D721Med (cell line): ENCODE measurements around the gene USP49.

Source experiments
- DNase-seq: peaks from one replicate; pipeline ENCODE4 v3.0.0; 2011; ENCODE audit warnings: low spot score; ENCODE audit not compliant: insufficient read length
- FAIRE-seq: peaks from 2 replicates; lab custom pipeline; 2011; peaks lifted over from hg19 to GRCh38; lab: Jason Lieb, UNC
- CTCF ChIP-seq: IDR thresholded peaks from 2 replicates; pipeline ENCODE4 v1.5.1; 2012; ENCODE audit warnings: mild to moderate bottlenecking, control low read depth; ENCODE audit not compliant: insufficient read depth; ENCODE audit errors: missing control alignments

USP49 gene

GRCh38 chr6:41743406-41744235 is 151.6 kb downstream of the USP49 start:
- FAIRE-seq (no peak), DNase-seq (no peak)
- no peak for TF ChIP-seq CTCF

GRCh38 chr6:41741625-41742490 is 153.3 kb downstream of the USP49 start:
- no peak for FAIRE-seq
- TF ChIP-seq CTCF, result no peak
- DNase-seq, result no peak

- TF ChIP-seq CTCF, result no peak
- FAIRE-seq, result no peak
Observed at GRCh38 chr6:41740366-41741162, 154.6 kb downstream of the USP49 start.

More at GRCh38 chr6:41740366-41741162, 154.6 kb downstream of the USP49 start:
- no peak for DNase-seq
